Central memory CD4-positive, alpha-beta T cell (primary cell): ENCODE data around the gene MAP3K2.
A peak's percentile ranks its signal among the peaks of the same experiment; 100 is the strongest.
"Not testable (repeated sequence)": the region's sequence is repeated elsewhere in the genome, so short reads cannot be mapped to it uniquely, and the experiment has no call there.

Experiments used
- DNase-seq: peaks from one replicate; pipeline ENCODE4 v3.0.0; 2022

MAP3K2 gene

GRCh38 chr2:127379712-127380355 lies 7.9 kb downstream of the MAP3K2 start:
- no peak for DNase-seq

- no peak for DNase-seq
Measured at GRCh38 chr2:127378720-127379119, 9.1 kb downstream of the MAP3K2 start.

GRCh38 chr2:127377262-127377661 lies 10.5 kb downstream of the MAP3K2 start:
- no peak for DNase-seq

GRCh38 chr2:127376257-127376656 lies 11.5 kb downstream of the MAP3K2 start:
- no peak for DNase-seq

- no peak for DNase-seq
Measured at GRCh38 chr2:127373362-127374083, 14.3 kb downstream of the MAP3K2 start.

GRCh38 chr2:127371037-127371436 lies 16.7 kb downstream of the MAP3K2 start:
- DNase-seq, result no peak

GRCh38 chr2:127370010-127370409 lies 17.8 kb downstream of the MAP3K2 start:
- DNase-seq, result no peak

- no peak for DNase-seq
Measured at GRCh38 chr2:127365211-127365643, 22.5 kb downstream of the MAP3K2 start.

GRCh38 chr2:127362971-127363370 lies 24.8 kb downstream of the MAP3K2 start:
- DNase-seq, result no peak

GRCh38 chr2:127361929-127362885 lies 25.6 kb downstream of the MAP3K2 start:
- no peak for DNase-seq

GRCh38 chr2:127360242-127360641 lies 27.5 kb downstream of the MAP3K2 start:
- no peak for DNase-seq

- DNase-seq, result no peak
Measured at GRCh38 chr2:127359520-127359919, 28.3 kb downstream of the MAP3K2 start.

- no peak for DNase-seq
Measured at GRCh38 chr2:127358971-127359370, 28.8 kb downstream of the MAP3K2 start.

GRCh38 chr2:127358044-127358443 lies 29.7 kb downstream of the MAP3K2 start:
- no peak for DNase-seq

- no peak for DNase-seq
Measured at GRCh38 chr2:127357591-127357990, 30.2 kb downstream of the MAP3K2 start.

GRCh38 chr2:127356531-127356930 lies 31.2 kb downstream of the MAP3K2 start:
- DNase-seq, result no peak

- peak; percentile 32 for DNase-seq
Measured at GRCh38 chr2:127355407-127356008, 32.3 kb downstream of the MAP3K2 start.

GRCh38 chr2:127353873-127354676 lies 33.7 kb downstream of the MAP3K2 start:
- not testable (repeated sequence) for DNase-seq

GRCh38 chr2:127353223-127353622 lies 34.6 kb downstream of the MAP3K2 start:
- not testable (repeated sequence) for DNase-seq

GRCh38 chr2:127351603-127352002 lies 36.2 kb downstream of the MAP3K2 start:
- no peak for DNase-seq

GRCh38 chr2:127348426-127349000 lies 39.3 kb downstream of the MAP3K2 start:
- no peak for DNase-seq
